HEK293T (cell line): ENCODE data around the gene HGFAC.

Experiments used
- FOXA1 ChIP-seq: fragments of 450-650 bp; IDR thresholded peaks from 2 replicates; pipeline ENCODE4 v1.6.1; 2016; ENCODE audit warnings: mild to moderate bottlenecking
- FOXK2 ChIP-seq: fragments of 450-650 bp; IDR thresholded peaks from 2 replicates; pipeline ENCODE4 v1.6.1; 2016; ENCODE audit warnings: mild to moderate bottlenecking
- LEF1 ChIP-seq: fragments of 450-650 bp; IDR thresholded peaks from 2 replicates; pipeline ENCODE4 v1.6.1; 2017; ENCODE audit warnings: mild to moderate bottlenecking, borderline replicate concordance
- SP1 ChIP-seq: fragments of 450-650 bp; IDR thresholded peaks from 2 replicates; pipeline ENCODE4 v1.6.1; 2017
- SUZ12 ChIP-seq: fragments of 450-650 bp; IDR thresholded peaks from 2 replicates; pipeline ENCODE4 v1.6.1; 2016; ENCODE audit warnings: mild to moderate bottlenecking

GRCh38 chr4:3465698-3466671, 24.2 kb downstream of the HGFAC start:
- TF ChIP-seq SP1 (no peak), FOXA1 (no peak), SUZ12 (no peak), LEF1 (no peak), FOXK2 (no peak)
